Smooth muscle cell (in vitro differentiated cells): ENCODE measurements around the gene CDK19. TPM values are rescaled to one million over a fixed set of nuclear protein-coding genes. Genes with fewer than 3 reads are reported as not detected.

Experiments used
- DNase-seq: peaks from one replicate; lab custom pipeline; 2025; ENCODE audit not compliant: unreplicated experiment; lab: John Stamatoyannopoulos, UW
- H2AFZ ChIP-seq: fragments of 200-600 bp; sonication (generic); 2 replicates; pipeline ENCODE4 v1.6.0; 2016; ENCODE audit warnings: antibody characterized with exemption, low read depth, mild to moderate bottlenecking
- H3F3A ChIP-seq: fragments of 200-600 bp; sonication (generic); 2 replicates; pipeline ENCODE4 v1.6.0; 2017; ENCODE audit warnings: antibody characterized with exemption, low read depth
- H3K27ac ChIP-seq: fragments of 200-600 bp; sonication (generic); 2 replicates; pipeline ENCODE4 v1.5.1; 2016; ENCODE audit warnings: low read depth, mild to moderate bottlenecking
- H3K27me3 ChIP-seq: fragments of 200-600 bp; sonication (generic); 2 replicates; pipeline ENCODE4 v1.6.1; 2016; ENCODE audit warnings: low read depth, mild to moderate bottlenecking
- H3K36me3 ChIP-seq: fragments of 200-600 bp; sonication (generic); 2 replicates; pipeline ENCODE4 v1.5.1; 2016; ENCODE audit warnings: low read depth
- H3K4me1 ChIP-seq: fragments of 200-600 bp; sonication (generic); 2 replicates; pipeline ENCODE4 v1.5.1; 2016; ENCODE audit warnings: low read depth
- H3K4me2 ChIP-seq: fragments of 200-600 bp; sonication (generic); 2 replicates; pipeline ENCODE4 v1.6.0; 2016; ENCODE audit warnings: mild to moderate bottlenecking
- H3K4me3 ChIP-seq: fragments of 200-600 bp; sonication (generic); 2 replicates; pipeline ENCODE4 v1.5.1; 2016; ENCODE audit warnings: mild to moderate bottlenecking
- H3K79me2 ChIP-seq: fragments of 200-600 bp; sonication (generic); 2 replicates; pipeline ENCODE4 v1.6.0; 2016; ENCODE audit warnings: low read depth, mild to moderate bottlenecking
- H3K9ac ChIP-seq: fragments of 200-600 bp; sonication (generic); 2 replicates; pipeline ENCODE4 v1.6.0; 2016; ENCODE audit warnings: low read depth
- H3K9me3 ChIP-seq: fragments of 200-600 bp; sonication (generic); replicated peaks from 2 replicates; pipeline ENCODE4 v1.5.1; 2016; ENCODE audit warnings: low read depth
- H4K20me1 ChIP-seq: fragments of 200-600 bp; sonication (generic); 2 replicates; pipeline ENCODE4 v1.6.0; 2016; ENCODE audit warnings: low read depth
- WGBS: methylation state at CpG from one replicate; pipeline ENCODE4 v1.1.7; 2016; ENCODE audit warnings: low lambda C conversion rate; 5-methylcytosine and 5-hydroxymethylcytosine counted together
- polyA plus RNA-seq: library from polyadenylated mRNA; unstranded; fragments of >200 nt; fragmentation: Nextera tagmentation; extraction: Ambion mirVana; gene quantifications from 2 replicates; pipeline ENCODE4 v1.2.1, GENCODE V29; 2016
- small RNA-seq: library from RNA; depleted of rRNA; stranded (forward); fragments of <200 nt; gene quantifications from one replicate; pipeline ENCODE3, GENCODE V24; 2014
- total RNA-seq: library from RNA; depleted of rRNA; stranded (reverse); fragments of >200 nt; gene quantifications from 2 replicates; pipeline ENCODE4 v1.2.3, GENCODE V29; 2014
- TF ChIP-seq, protein P1 (sequence below): fragments of 200-600 bp; sonication (generic); IDR thresholded peaks from 2 replicates; pipeline ENCODE4 v1.5.1; 2017; ENCODE audit warnings: borderline replicate concordance, mild to moderate bottlenecking, antibody characterized with exemption; ENCODE audit not compliant: insufficient read depth, poor library complexity, severe bottlenecking

CDK19 gene
- total and polyA plus RNA-seq, 2 experiments from 2014 or later = 3.7 to 14.0 TPM

DNA sequence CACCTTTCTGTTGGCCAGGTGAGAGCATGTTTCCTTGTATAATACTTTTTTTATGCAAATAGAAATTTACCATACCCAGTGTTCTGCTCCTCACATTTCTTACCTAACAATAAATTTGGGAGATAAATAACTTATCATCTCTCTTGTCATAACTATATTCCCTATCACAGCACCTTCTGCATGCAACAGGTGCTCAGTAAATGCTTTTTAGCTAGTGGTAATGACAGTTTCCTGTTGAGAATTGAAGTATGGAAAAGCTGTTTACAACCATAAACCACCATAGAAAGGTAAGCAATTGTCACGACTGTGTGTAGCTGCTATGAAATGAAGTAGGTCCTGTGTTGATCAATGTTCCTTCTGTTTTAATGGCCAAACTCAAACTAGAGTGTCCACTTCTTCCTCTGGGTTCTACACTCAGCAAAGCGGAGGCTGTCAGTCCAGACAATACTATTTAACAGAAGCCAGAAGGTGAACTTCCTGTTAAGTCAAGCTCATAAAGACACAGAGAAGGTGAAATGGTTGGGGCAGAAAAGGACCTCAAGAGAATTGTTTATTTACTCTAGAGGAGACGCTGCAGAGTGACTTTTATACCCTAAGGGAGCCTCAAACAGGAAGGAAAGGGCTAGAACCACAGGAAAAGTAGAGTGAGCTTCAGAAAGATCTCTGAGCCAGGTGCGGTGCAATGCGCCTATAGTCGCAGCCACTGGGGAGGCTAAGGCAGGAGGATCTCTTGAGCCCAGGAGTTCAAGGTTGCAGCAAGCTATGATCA is 254.8 kb downstream of the CDK19 start:
- H3K4me2 ChIP-seq = no peak overlapping the region
- no peak overlapping the region for H2AFZ ChIP-seq
- no peaks in the 10 kb centered on the region for H3K36me3 ChIP-seq
- no peak overlapping the region for H3K27ac ChIP-seq
- no peaks in the 10 kb centered on the region for H3K9me3 ChIP-seq
- 89% methylated on average over 6 of the region's 6 CpGs for WGBS
- DNase-seq = no peak
- H4K20me1 ChIP-seq = no peaks in the 10 kb centered on the region
- no peak overlapping the region for H3K4me3 ChIP-seq
- H3K79me2 ChIP-seq = no peaks in the 10 kb centered on the region
- no peaks in the 10 kb centered on the region for H3K27me3 ChIP-seq
- TF ChIP-seq, protein P1, sequence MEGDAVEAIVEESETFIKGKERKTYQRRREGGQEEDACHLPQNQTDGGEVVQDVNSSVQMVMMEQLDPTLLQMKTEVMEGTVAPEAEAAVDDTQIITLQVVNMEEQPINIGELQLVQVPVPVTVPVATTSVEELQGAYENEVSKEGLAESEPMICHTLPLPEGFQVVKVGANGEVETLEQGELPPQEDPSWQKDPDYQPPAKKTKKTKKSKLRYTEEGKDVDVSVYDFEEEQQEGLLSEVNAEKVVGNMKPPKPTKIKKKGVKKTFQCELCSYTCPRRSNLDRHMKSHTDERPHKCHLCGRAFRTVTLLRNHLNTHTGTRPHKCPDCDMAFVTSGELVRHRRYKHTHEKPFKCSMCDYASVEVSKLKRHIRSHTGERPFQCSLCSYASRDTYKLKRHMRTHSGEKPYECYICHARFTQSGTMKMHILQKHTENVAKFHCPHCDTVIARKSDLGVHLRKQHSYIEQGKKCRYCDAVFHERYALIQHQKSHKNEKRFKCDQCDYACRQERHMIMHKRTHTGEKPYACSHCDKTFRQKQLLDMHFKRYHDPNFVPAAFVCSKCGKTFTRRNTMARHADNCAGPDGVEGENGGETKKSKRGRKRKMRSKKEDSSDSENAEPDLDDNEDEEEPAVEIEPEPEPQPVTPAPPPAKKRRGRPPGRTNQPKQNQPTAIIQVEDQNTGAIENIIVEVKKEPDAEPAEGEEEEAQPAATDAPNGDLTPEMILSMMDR = no peak
- H3F3A ChIP-seq = no peaks in the 10 kb centered on the region
- no peaks in the 10 kb centered on the region for H3K4me1 ChIP-seq
- no peak overlapping the region for H3K9ac ChIP-seq

Small RNAs within 50 kb of the gene (small RNA-seq; reads per million reads assigned to genes)
- not detected for gene RNU6-1115P
- not detected for gene RNU6-957P
- gene SNORA40C = not detected

Other genes with a start within 250 kb of the CDK19 start
- 56.7 and 67.8 TPM in 2 replicates for gene AMD1, start 59.3 kb upstream of the CDK19 start, total RNA-seq
- 20.8 and 31.2 TPM in 2 replicates for gene AMD1, start 59.3 kb upstream of the CDK19 start, polyA plus RNA-seq
- gene GTF3C6, start 143.2 kb upstream of the CDK19 start, total RNA-seq = 52.3 and 90.2 TPM in 2 replicates
- gene GTF3C6, start 143.2 kb upstream of the CDK19 start, polyA plus RNA-seq = 88.5 and 102 TPM in 2 replicates
- 29.0 and 34.5 TPM in 2 replicates for gene RPF2, start 166.6 kb upstream of the CDK19 start, total RNA-seq
- gene RPF2, start 166.6 kb upstream of the CDK19 start, polyA plus RNA-seq = 30.5 and 33.8 TPM in 2 replicates